HL-60 (cell line): Measurements from ENCODE around the gene ENOX1.

Source experiments
- CTCF ChIP-seq: IDR thresholded peaks from one replicate; pipeline ENCODE4 v1.5.1; 2011; ENCODE audit warnings: low read length, control low read depth, inconsistent platforms; ENCODE audit not compliant: insufficient read depth
- GABPA ChIP-seq: IDR thresholded peaks from 2 replicates; pipeline ENCODE4 v1.6.1; 2012; ENCODE audit warnings: low read depth
- POLR2AphosphoS5 ChIP-seq: IDR thresholded peaks from 2 replicates; pipeline ENCODE4 v1.6.1; 2012; ENCODE audit warnings: low read depth
- REST ChIP-seq: IDR thresholded peaks from 2 replicates; pipeline ENCODE4 v1.6.1; 2012; ENCODE audit warnings: low read depth; ENCODE audit not compliant: insufficient replicate concordance
- SPI1 ChIP-seq: IDR thresholded peaks from 2 replicates; pipeline ENCODE4 v1.6.1; 2012; ENCODE audit warnings: low read depth, mild to moderate bottlenecking, borderline replicate concordance

GRCh38 chr13:43431841-43432240, 354.9 kb downstream of the ENOX1 start:
- TF ChIP-seq CTCF (no peak), POLR2AphosphoS5 (no peak), REST (no peak), GABPA (no peak), SPI1 (no peak)
